Breast epithelium (tissue), 3 donors: ENCODE results near the gene CATSPERZ.

Experiments
- POLR2AphosphoS5 ChIP-seq, 3 donors: sonication (generic); formaldehyde crosslinking; IDR thresholded peaks; one replicate each; pipeline ENCODE4 v1.6.1; 2017; ENCODE audit warnings: antibody characterized with exemption in 3 of 3
- TF ChIP-seq, protein P1 (sequence below), 3 donors: fragments of 450-650 bp; IDR thresholded peaks; one replicate each; pipeline ENCODE4 v1.5.1; 2016 to 2017; ENCODE audit warnings: antibody characterized with exemption in 3 of 3, mild to moderate bottlenecking in 3 of 3, moderate library complexity in 3 of 3

DNA sequence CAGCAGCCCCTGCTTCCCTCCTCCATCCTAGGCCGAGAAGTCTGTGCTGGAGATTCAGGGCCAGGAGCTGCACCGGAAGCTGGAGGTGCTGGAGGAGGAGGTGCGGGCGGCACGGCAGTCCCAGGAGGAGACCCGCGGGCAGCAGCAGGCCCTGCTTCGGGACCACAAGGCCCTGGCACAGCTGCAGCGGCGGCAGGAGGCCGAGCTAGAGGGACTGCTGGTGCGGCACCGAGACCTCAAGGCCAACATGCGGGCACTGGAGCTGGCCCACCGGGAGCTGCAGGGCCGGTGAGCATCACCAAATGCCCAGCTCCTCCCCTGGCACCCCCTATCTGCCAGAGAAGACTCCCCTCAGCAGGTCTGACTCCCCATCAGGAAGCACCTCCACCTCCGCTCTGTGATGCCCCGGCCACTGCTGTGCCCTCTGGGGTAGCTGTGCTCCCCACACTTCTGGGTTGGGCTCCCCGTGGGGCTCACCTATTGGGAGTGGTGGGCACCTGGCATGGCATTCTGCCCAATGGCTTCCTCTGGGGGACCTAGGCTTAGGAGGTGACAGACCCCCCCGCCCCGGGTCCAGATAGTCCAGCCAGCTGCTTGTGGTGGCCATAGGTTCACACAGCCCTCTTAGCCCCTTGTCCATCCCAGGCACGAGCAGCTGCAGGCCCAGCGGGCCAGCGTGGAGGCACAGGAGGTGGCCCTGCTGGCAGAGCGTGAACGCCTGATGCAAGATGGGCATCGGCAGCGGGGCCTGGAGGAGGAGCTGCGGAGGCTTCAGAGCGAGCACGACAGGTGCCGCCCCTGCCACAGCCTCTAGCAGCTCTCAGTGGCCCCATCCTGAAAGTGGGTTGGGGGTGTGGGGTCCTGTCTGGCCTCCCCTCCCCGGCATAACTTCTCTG, 52.2 kb downstream of the CATSPERZ start:
- TF ChIP-seq, protein P1, sequence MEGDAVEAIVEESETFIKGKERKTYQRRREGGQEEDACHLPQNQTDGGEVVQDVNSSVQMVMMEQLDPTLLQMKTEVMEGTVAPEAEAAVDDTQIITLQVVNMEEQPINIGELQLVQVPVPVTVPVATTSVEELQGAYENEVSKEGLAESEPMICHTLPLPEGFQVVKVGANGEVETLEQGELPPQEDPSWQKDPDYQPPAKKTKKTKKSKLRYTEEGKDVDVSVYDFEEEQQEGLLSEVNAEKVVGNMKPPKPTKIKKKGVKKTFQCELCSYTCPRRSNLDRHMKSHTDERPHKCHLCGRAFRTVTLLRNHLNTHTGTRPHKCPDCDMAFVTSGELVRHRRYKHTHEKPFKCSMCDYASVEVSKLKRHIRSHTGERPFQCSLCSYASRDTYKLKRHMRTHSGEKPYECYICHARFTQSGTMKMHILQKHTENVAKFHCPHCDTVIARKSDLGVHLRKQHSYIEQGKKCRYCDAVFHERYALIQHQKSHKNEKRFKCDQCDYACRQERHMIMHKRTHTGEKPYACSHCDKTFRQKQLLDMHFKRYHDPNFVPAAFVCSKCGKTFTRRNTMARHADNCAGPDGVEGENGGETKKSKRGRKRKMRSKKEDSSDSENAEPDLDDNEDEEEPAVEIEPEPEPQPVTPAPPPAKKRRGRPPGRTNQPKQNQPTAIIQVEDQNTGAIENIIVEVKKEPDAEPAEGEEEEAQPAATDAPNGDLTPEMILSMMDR (IDR thresholded peaks at IDR 0.05): no peak
- TF ChIP-seq POLR2AphosphoS5 (IDR thresholded peaks at IDR 0.05): no peak
